Gastrocnemius medialis (tissue), 4 donors: ENCODE measurements around the gene KLF3. TPM values are rescaled to one million over a fixed set of nuclear protein-coding genes. Genes with fewer than 3 reads are reported as not detected.
"Not testable (repeated sequence)": the region's sequence is repeated elsewhere in the genome, so short reads cannot be mapped to it uniquely, and the experiment has no call there.

Experiments
- ATAC-seq, 2 donors: fragments of 150-250 bp; one replicate each; pipeline ENCODE4 v1.9.1; 2016
- DNase-seq, 2 donors: peaks; one replicate each; pipeline ENCODE4 v3.0.0-alpha.2; 2019
- H3K27ac ChIP-seq, 4 donors: fragments of 200-600 bp; sonication (generic); 1 replicate in 1 of 4; 2 replicates in 3 of 4; pipeline ENCODE4 v1.5.1; 2016 to 2018; ENCODE audit warnings: mild to moderate bottlenecking in 2 of 4, moderate library complexity in 1 of 4
- H3K27me3 ChIP-seq, 3 donors: fragments of 200-600 bp; sonication (generic) in 2 of 3; 1 replicate in 1 of 3; 2 replicates in 2 of 3; pipeline versions ENCODE4 v1.5.1 to v1.6.0; 2016 to 2019; ENCODE audit warnings: mild to moderate bottlenecking in 1 of 3, moderate library complexity in 1 of 3
- H3K36me3 ChIP-seq, 2 donors: fragments of 200-600 bp; sonication (generic) in 1 of 2; one replicate each; pipeline ENCODE4 v1.5.1; 2017 to 2018
- H3K4me1 ChIP-seq, 2 donors: fragments of 200-600 bp; sonication (generic) in 1 of 2; one replicate each; pipeline ENCODE4 v1.5.1; 2016 to 2017; ENCODE audit warnings: mild to moderate bottlenecking in 2 of 2
- H3K4me3 ChIP-seq, 4 donors: fragments of 200-600 bp; sonication (generic) in 3 of 4; 1 replicate in 1 of 4; 2 replicates in 3 of 4; pipeline ENCODE4 v1.5.1; 2016 to 2019; ENCODE audit warnings: mild to moderate bottlenecking in 2 of 4
- H3K9me3 ChIP-seq, 3 donors: fragments of 200-600 bp; sonication (generic) in 2 of 3; 1 replicate in 1 of 3; 2 replicates in 2 of 3; pipeline ENCODE4 v1.5.1; 2016 to 2019
- CTCF ChIP-seq, 5 experiments: fragments of 450-650 bp in 3 of 5; fragments of 200-600 bp in 2 of 5; sonication (generic) in 2 of 5; IDR thresholded peaks in 4 of 5; conservative IDR thresholded peaks in 1 of 5; 1 replicate in 4 of 5; 2 replicates in 1 of 5; pipeline ENCODE4 v1.5.1; 2016 to 2019; ENCODE audit warnings: antibody characterized with exemption in 5 of 5, mild to moderate bottlenecking in 3 of 5, moderate library complexity in 3 of 5
- POLR2A ChIP-seq, 2 donors: fragments of 450-650 bp; IDR thresholded peaks; one replicate each; pipeline ENCODE4 v1.6.1; 2017; ENCODE audit warnings: antibody characterized with exemption in 2 of 2, mild to moderate bottlenecking in 2 of 2, moderate library complexity in 2 of 2
- in situ Hi-C, 4 donors: fragments of 200-750 bp; cut with MboI; loops; one replicate each; pipeline versions ENCODE4 v1.15.0 to v1.8.0; 2017; ENCODE audit warnings: low sequenced_read_pairs in 4 of 4
- intact Hi-C: fragments of 100-400 bp; cut with DNase I; formaldehyde crosslinking; loops from one replicate; pipeline ENCODE4 v1.15.1; 2023; ENCODE audit warnings: low total_unique reads
- total RNA-seq, 4 donors: library from RNA; depleted of rRNA; stranded (reverse); fragments of >200 nt; gene quantifications; one replicate each; pipeline versions ENCODE4 v1.1.0 to v1.2.3, GENCODE V29; 2016

KLF3 gene
- total RNA-seq, 4 donors from 2014 or later, result 12.7 to 26.5 (median 19.4) TPM

GRCh38 chr4:38621831-38622230, 42.2 kb upstream of the KLF3 start:
- in situ Hi-C loops, result no loop called here

DNA sequence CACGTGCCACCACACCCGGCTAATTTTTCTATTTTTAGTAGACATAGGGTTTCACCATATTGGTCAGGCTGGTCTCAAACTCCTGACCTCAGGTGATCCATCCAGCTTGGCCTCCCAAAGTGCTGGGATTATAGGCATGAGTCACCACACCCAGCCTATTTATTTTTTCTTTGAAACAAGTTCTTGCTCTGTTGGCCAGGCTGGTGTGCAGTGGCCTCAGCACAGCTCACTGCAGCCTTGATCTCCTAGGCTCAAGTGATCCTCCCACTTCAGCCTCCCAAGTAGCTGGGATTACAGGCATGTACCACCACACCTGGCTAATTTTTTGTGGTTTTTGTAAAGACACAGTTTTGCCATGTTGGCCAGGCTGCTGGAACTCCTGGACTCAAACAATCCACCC, 41.7 kb upstream of the KLF3 start:
- H3K4me3 ChIP-seq, H3K27me3 ChIP-seq, DNase-seq, in situ Hi-C loops, H3K36me3 ChIP-seq, ATAC-seq, intact Hi-C loops, H3K9me3 ChIP-seq: not testable (repeated sequence)
- Histone ChIP-seq H3K27ac (peak overlapping the region in 1 of 4 donors; percentile 77), H3K4me1 (peaks cover 13 to 17% of the 10 kb centered on the region in 2 donors)

More at GRCh38 chr4:38621831-38622230, 42.2 kb upstream of the KLF3 start:
- Histone ChIP-seq H3K27ac (peak overlapping the region in 3 of 4 donors; percentile 64 to 86 (median 77)), H3K9me3 (no peaks in the 10 kb centered on the region), H3K27me3 (no peaks in the 10 kb centered on the region), H3K36me3 (no peaks in the 10 kb centered on the region), H3K4me1 (peaks cover 13 to 17% of the 10 kb centered on the region in 2 donors), H3K4me3 (no peak overlapping the region)
- intact Hi-C loops, result loop anchor here (1.0 kb wide), 2 partner anchors 41 to 48 kb away; no protein-coding TSS in a partner anchor
- no peak for DNase-seq
- TF ChIP-seq CTCF (IDR thresholded peaks at IDR 0.05 in 4 of 5, conservative IDR thresholded peaks at IDR 0.05 in 1 of 5), result no peak
- no peak for TF ChIP-seq POLR2A (IDR thresholded peaks at IDR 0.05)
- no peak for ATAC-seq

DNA sequence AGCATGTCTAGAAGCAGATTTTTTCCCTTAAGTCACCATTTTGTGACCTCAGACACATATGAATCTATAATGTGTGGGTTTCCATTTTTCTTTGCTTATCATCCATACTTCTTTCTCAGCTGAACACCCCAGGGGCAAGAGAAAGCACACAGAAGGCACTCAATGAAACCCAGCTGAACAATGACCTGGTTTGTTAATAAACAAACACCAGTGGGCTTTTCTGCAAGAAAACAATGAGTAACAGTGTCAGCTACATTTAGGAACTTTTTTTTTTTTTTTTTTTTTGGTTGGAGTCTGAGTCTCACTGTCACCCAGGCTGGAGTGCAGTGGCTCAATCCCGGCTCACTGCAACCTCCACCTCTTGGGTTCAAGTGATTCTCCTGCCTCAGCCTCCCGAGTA, 40.7 kb upstream of the KLF3 start:
- intact Hi-C loops, result no loop called here
- H3K4me3 ChIP-seq, result no peak overlapping the region
- DNase-seq (no peak), ATAC-seq (no peak)
- H3K36me3 ChIP-seq, result no peaks in the 10 kb centered on the region
- no peaks in the 10 kb centered on the region for H3K27me3 ChIP-seq
- peaks cover 13 to 17% of the 10 kb centered on the region in 2 donors for H3K4me1 ChIP-seq
- H3K27ac ChIP-seq, result no peak overlapping the region
- no peaks in the 10 kb centered on the region for H3K9me3 ChIP-seq
- no peak for TF ChIP-seq CTCF (IDR thresholded peaks at IDR 0.05 in 4 of 5, conservative IDR thresholded peaks at IDR 0.05 in 1 of 5)
- TF ChIP-seq POLR2A (IDR thresholded peaks at IDR 0.05), result no peak
- in situ Hi-C loops, result no loop called here

- intact Hi-C loops, result no loop called here
- Histone ChIP-seq H3K9me3 (no peaks in the 10 kb centered on the region), H3K4me3 (no peak overlapping the region), H3K36me3 (no peaks in the 10 kb centered on the region), H3K27me3 (no peaks in the 10 kb centered on the region), H3K27ac (no peak overlapping the region), H3K4me1 (peaks cover 13 to 17% of the 10 kb centered on the region in 2 donors)
- TF ChIP-seq CTCF (IDR thresholded peaks at IDR 0.05 in 4 of 5, conservative IDR thresholded peaks at IDR 0.05 in 1 of 5) (no peak), POLR2A (IDR thresholded peaks at IDR 0.05) (no peak)
- in situ Hi-C loops, result no loop called here
- ATAC-seq, result no peak
- DNase-seq, result no peak
These were observed 39.7 kb upstream of the KLF3 start for GRCh38 chr4:38624311-38624710.

DNA sequence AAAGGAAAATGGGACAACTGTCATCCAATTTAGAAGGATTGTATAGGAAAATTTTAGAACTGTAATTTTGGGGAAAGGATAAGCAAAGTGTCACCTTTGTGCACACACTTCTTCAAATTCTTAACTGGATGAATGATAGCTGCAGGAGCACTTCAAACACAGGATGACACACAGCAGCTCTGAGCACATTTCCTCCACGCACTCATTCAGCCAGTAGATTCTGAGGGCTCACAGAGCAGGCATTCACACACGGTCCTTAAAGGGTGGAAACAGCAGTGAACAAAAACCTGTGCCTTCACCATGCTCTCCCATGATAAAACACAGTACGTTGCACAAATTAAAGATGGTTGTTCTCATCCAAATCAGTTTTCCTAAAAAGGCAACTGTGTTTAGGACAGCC, 38.5 kb upstream of the KLF3 start:
- Histone ChIP-seq H3K9me3 (no peaks in the 10 kb centered on the region), H3K36me3 (no peaks in the 10 kb centered on the region), H3K4me3 (no peak overlapping the region), H3K4me1 (peaks cover 11 to 12% of the 10 kb centered on the region in 2 donors), H3K27me3 (no peaks in the 10 kb centered on the region), H3K27ac (no peak overlapping the region)
- DNase-seq (no peak), ATAC-seq (no peak)
- TF ChIP-seq POLR2A (IDR thresholded peaks at IDR 0.05) (no peak), CTCF (IDR thresholded peaks at IDR 0.05 in 4 of 5, conservative IDR thresholded peaks at IDR 0.05 in 1 of 5) (no peak)
- intact Hi-C loops, result no loop called here
- in situ Hi-C loops, result no loop called here

GRCh38 chr4:38626901-38627444, 37.0 kb upstream of the KLF3 start:
- in situ Hi-C loops, intact Hi-C loops, ATAC-seq, H3K36me3 ChIP-seq, H3K4me1 ChIP-seq, H3K27me3 ChIP-seq, DNase-seq, H3K9me3 ChIP-seq, H3K27ac ChIP-seq, H3K4me3 ChIP-seq: not testable (repeated sequence)
